Frontal cortex (tissue), 4 donors: ENCODE results near the gene CHMP5. TPM values are rescaled to one million over a fixed set of nuclear protein-coding genes. Genes with fewer than 3 reads are reported as not detected.

Source experiments
- DNase-seq, 2 donors: peaks; one replicate each; pipeline ENCODE4 v3.0.0; 2012; ENCODE audit warnings: low spot score in 2 of 2
- FAIRE-seq: peaks from 2 replicates; lab custom pipeline; 2012; peaks lifted over from hg19 to GRCh38; lab: Jason Lieb, UNC
- total RNA-seq: library from RNA; depleted of rRNA; stranded (reverse); fragments of >200 nt; gene quantifications from one replicate; pipeline ENCODE4 v1.2.3, GENCODE V29; 2014
- donor health status: control.
- donor health status: control.
- donor health status: control.

The CHMP5 gene
- total RNA-seq, 1 donor from 2014 or later: 119 TPM

DNA sequence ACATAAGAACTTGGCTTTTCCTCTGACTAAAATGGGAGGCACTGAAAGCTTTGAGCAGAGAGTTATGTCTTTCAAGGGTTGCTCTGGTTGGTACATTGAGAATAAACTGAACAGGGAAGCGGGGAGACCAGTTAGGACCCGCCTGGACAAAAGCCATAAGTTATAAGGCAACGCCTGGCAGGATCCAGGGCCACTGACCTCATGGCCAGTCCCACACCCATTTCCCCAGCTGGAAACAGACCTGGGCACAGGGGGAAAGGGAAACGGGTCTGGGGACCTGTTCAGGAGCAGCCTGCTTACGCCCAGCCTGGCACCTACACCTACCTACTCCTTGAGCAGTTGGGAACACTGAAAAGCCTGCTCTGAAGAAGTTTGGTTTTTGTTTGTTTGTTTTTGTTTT, 23.6 kb upstream of the CHMP5 start:
- DNase-seq: no peak
- no peak for FAIRE-seq

DNA sequence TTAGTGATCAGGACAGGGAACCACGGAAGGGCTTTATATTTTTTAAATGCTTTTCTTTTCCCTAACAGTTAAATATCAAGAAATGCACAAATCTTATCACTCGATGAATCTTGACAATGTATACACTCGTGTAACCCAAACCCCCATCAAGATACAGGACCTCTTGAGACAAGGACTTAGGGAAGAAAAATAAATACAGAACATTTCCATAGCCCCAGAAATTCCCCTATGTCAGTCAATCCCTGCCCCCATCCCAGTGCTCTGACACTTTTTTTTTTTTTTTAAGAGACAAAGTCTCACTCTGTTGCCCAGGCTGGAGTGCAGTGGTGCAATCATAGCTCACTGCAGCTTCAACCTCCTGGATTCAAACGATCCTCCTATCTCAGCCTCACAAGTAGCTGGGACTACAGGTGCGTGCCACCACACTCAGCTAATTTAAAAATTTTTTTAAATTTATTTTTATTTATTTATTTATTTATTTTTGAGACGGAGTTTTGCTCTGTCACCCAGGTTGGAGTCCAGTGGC, 22.2 kb upstream of the CHMP5 start:
- no peak for FAIRE-seq
- DNase-seq: no peak

DNA sequence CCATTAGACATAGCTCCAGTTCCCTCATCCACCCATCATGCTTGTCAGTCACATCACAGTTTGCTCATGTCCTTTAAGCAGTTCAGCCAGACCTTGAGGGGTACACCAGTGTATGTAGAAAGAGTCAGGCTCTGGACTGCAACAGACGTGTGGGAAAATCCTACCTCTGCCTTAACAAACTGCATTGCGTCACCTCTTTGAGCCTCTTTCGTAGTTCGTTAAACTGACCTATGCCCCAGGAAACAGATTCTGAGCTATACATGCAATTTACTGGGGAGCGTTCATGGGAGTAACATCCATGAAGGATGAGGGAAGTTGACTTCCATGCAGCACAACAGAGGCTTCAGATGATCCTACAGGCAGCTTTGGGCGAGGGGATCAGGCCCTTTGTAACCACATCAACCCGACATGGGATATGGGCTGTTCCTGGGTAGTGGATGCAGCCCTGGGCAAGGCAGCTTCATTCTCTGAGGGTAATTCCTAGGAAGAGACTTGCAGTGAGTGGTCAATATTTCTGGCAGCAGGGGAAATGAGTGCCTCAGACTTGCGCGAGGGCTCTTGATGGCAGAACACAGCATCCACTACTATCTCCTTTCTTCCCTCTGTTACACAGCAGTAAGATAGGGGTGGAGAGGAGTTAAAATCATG, 20.6 kb upstream of the CHMP5 start:
- FAIRE-seq (no peak), DNase-seq (no peak)

DNA sequence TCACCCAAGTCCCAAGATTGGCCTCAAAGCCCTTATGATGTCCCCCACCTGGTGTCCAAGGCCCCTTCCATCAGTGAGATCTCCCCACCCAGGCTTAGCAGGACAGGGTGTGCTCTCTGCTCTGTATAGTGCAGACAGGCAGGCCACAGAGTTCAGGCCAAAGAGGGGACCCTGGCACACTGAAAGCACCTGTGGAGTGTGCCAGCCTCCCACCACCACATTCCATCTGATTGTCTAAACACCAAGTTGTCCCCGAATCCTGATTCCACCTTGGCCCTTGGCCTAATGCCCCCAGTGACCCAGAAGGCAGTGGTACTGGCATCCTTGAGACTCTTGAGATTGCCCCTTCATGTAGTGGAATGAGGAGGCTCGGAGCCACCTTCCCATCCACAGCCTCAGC, 19.5 kb upstream of the CHMP5 start:
- DNase-seq: no peak
- FAIRE-seq: no peak

DNA sequence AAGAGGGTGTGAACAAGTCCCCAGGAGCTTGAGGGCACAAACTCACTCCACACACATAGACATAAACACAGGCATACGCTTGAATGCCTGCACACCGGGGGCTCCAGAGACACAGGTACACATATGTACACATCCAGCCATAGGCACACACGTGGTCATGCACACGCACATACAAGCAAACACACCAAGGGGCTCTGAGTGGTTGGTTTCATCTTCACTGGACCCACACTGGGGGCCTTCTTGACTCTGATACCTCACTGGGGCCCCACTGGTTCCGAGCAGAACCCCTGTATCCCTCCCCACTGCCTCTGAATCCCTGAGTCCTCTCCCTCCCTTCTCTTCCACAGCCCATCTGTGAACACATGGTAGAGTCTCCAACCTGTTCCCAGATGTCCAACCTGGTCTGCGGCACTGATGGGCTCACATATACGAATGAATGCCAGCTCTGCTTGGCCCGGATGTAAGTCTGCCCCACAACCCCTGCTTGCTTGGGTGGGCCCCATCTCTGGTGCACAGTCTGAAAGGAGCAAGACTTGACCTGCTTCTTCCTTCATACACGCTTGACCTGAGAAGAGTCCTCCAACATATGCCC, 18.5 kb upstream of the CHMP5 start:
- DNase-seq: no peak
- FAIRE-seq: no peak

DNA sequence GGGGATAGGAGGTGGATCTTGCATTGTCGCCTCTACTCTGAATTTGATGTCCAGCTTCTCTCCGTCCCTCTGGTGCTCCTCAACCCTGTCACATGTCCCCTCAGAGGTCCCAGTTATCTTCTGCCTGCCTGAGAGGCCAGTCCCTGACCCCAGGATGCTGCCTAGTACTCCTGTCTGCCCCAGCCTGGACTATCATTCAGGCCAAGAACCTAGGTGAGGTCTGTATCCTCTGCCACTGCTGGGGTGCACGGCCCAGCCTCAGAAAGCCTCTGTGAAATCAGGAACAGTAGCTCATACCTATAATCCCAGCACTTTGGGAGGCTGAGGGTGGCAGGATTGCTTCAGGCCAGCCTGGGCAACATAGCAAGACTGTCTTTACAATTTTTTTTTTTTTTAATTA, 16.2 kb upstream of the CHMP5 start:
- FAIRE-seq: no peak
- DNase-seq: no peak

DNA sequence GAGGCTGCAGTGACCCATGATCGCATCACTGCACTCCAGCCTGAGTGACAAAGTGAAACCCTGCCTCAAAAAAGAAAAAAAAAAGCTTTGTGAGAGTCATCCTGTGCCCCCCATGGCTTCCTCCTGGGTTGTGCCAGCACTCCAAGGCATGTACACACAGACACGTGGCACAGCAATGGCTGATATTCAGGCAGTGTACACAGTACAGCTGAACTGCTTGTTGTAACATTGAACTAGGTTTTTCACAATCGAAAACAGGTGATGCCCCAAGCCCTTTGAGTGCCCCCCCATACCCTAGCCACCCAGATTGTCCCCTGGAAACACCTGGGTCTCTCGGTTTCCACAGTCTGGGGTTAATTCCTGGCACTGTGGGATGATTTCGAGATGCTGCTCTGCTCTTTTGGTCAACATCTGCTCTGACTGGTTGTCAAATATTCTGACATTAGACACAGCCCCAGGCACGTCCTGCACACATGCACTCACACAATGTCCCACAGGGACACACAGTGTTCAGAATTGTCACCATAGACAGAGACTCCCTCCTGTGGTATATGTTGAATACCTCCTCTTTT, 15.7 kb upstream of the CHMP5 start:
- DNase-seq (no peak), FAIRE-seq (no peak)

DNA sequence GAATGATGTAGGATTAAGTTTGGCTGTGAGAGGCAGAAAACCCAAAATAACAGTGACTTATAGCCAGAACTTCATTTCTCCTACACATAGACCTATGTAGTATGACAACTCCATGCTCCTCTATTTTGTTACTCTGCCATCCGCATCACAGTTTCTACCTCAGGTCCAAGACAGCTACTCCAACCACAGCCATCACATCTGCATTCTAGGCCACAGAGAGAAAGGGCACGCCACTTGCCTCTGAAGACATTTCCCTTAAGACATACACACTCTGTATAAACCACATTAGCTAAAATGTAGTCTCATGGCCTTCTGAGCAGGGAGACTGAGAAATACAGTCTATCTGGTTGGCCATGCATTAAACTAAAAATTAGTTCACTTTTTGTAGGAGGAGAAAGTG, 14.9 kb upstream of the CHMP5 start:
- no peak for FAIRE-seq
- DNase-seq: no peak

DNA sequence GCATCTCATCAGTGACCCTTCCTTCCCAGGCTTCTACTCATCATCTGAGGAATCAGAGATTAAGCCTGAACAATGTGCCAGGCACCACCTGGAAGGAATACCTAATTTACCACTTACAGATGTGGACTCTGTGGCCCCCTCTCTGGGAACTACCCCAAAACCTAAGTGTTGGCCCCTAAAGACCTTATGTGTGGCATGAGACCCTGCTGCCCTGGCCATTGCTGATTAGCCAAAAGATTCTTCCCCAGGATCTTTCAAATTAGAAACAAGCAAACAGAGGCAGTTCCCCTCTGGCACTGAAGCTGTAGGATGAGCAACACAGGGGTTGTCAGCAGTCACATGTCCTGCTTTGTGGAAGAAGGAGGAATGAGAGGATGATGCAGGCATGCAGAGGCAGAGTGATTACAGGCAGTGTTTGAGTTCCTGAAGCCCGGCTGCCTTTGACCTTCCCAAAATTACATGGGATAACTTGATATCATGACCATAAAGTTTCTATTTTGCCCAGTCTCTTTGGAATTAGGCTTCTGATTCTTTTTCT, 14.3 kb upstream of the CHMP5 start:
- FAIRE-seq: no peak
- no peak for DNase-seq

DNA sequence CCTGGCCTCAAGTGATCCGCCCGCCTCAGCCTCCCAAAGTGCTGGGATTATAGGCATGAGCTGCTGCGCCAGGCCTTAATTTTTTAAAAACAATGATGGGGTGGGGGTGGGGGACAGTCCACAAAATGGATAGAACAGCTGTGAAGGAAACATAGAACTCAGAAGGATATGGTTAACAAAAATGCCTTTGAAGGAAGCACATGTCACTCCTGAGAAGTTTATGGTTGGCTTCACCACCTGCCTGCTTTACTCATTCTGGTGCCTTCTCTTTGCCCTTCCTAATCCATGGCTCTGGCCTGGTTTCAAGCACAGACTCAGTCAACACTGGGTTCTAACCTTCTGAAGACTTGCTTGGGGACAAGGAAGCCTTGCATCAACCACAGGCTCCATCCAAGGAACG, 10.6 kb upstream of the CHMP5 start:
- no peak for FAIRE-seq
- no peak for DNase-seq

DNA sequence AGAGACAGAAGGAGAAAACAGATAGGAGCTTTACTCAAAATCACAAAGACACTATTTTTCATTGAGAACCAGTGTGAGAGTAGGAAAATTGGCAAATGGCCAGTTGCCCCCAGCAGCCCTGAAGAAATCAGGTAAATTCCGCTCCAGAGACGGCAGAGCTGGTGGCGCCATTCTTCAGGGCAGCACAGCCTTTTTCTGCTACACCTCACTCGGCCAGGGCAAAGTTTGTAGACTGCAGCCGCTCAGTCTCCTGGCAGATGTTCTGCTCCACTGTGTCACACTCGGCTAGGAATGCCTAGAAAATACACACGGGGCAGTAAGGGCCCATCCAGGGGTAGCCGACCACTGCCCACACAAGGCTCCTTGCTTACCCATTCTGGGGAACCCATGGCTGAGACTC, 9.8 kb upstream of the CHMP5 start:
- DNase-seq (no peak), FAIRE-seq (no peak)

DNA sequence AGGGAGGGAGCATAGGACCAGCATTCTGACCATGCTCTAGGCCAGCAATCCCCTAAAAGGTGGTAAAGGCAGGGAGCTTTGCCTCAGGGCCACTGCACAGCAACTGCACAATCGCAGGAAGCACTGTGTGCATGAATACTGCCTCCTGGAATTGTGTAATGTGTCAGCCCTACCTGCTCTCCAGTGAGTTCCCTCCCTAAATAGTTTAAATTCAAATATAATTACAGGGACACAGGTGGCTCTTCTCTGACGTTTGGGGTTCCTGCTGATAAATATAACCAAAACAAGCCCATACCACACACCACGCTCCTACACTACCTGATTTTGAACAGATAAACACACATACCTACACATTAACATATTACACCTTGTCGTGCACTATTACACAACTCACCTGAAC, 9.4 kb upstream of the CHMP5 start:
- no peak for FAIRE-seq
- DNase-seq: no peak

DNA sequence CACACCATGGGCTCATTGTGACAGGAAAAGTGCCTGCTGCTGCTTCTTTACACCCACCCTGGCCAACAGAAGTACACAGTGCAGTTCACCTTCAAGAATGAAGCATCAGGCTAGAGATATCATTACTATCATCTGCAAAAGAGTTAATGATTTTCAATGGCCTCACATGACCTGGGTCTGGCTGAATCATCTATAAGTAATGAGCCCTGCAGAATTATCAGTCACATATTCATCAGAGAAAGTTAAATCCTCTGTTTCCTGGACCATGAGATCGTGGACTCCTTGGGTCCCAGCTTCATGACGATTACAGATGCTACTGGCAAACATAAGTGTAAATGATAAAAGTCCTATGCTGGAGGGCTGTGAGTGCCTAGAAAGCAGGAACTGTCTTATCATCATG, 8.6 kb upstream of the CHMP5 start:
- FAIRE-seq (no peak), DNase-seq (no peak)

DNA sequence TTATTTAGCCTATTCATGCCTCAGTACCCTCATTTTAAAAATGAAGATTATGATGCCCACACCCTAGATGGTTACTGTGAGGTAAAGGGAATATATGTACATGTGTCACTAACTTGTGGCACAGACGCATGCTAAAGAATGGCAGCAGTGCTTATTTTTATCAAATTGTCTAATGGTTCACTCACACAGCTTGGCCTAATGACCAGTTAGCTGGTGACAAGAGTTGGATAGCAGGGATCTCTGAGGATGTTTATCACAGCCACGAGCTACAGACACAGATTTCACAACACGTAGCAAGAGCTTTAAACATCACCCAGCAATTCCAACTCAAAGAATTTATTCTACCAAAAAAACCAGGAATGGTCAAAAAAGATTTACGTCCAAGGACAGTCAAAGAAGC, 7.6 kb upstream of the CHMP5 start:
- FAIRE-seq: no peak
- no peak for DNase-seq

DNA sequence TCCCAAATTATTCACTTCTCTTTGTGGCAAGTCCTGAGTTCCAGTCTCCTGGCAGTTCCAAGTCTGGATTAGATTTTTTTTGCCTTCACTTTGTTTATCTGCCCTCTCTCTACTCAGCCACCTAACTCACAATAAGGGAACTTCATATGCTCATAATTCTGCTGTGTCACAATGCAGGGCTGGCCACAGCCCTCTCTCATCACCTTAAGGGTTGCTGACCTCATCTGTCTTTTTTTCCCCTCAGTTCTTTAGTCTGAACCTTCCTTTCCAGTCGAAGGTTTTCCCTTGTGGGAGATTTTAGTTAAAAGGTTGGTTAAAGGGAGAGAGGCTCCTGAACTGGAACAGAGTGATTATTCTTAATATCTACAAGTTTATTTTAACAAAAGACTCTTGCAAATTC, 4.5 kb upstream of the CHMP5 start:
- FAIRE-seq (no peak), DNase-seq (no peak)

DNA sequence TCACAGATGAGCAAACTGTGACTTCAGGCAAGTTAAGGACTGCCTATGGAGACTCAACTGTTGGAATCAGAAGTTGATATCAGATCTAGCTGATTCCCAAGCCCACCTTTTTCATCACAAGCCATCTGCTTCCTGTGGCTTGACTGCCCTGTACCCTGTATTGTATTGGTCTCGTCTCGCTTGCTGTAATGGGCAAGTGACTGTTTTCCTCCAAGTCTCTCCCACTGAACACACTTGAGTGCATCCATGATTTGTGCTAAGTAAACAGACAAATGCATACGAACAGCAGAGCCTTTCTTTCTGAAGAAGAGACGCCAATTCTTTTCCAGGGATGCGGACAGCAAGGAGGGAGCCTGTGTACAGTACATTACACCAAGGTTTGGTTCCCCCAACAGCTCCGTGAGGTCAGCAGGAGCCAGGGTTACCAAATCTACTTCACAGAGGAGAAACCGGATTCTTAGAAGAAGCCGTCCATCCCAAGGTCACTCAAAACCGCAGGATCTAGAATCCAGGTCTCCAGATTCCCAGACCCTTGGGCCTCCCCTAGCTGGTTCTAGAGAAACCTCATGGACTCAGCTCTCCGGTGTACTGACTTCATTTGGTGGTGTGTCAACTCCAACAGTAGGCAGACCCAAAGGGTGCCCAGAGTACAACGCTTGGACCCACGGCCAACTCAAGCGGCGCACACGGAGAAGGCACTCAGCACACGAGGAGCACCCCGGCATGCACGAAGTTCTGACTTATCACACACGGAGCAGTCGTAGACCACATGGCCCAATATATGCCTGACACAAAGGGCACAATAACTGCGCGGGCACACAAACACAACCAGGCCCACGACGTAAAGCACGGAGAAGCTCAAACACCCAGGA, 1.5 kb upstream of the CHMP5 start:
- FAIRE-seq (no peak), DNase-seq (peak in 1 of 2 donors; percentile 16)

DNA sequence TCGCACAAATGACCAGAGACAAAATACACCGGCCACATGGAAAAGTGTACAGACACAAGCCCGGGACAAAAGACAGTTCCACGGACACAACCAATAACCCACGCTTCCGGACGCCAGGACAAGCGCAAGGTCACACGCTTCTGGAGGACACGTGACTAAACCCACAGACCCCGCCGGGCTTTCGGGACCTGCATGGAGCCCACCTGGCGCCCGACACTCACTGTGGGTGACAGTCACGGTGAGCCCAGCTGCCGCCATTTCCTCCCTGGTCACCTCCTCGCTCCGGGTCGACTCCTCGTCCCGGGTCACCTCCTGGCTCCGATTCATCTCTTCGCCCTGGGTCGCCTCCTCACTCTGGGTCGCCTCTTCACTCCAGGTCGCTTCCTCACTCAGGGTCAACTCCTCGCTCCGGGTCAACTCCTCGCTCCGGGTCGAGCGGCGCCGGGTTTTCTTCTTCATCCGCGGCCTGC, 811 bp upstream of the CHMP5 start:
- no peak for FAIRE-seq
- DNase-seq: peak; percentile 34 to 48

DNA sequence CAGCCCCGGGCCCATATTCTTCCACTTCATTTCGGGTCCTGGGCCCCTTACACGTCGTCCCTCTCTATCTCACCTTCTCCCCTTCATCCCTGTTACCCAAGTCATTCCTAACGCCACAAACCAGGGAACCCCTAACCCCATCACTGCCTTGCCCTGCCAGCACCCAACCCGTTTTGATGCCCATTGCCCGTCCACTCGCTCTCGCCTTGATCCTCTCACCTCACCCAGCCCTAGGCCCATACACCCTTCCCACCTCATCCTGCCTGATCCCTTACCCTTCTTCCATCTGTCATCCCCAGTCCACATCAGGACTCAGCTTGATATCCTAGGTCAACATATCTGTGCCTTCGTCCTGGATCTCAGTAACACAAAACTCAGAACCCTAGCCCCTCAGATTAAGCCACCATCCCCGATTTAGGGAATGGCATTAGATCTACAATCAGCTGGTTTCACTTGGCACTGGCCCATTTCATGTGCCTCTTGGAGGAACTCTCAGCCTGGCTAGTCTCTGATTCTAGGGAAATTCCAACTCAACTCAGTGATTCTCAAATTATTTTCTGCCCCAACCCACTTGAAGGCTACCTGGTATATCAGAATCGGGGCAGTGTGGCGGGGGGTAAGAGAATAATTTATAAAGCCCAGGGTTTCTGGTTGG, 489 bp downstream of the CHMP5 start:
- no peak for DNase-seq
- FAIRE-seq: no peak

DNA sequence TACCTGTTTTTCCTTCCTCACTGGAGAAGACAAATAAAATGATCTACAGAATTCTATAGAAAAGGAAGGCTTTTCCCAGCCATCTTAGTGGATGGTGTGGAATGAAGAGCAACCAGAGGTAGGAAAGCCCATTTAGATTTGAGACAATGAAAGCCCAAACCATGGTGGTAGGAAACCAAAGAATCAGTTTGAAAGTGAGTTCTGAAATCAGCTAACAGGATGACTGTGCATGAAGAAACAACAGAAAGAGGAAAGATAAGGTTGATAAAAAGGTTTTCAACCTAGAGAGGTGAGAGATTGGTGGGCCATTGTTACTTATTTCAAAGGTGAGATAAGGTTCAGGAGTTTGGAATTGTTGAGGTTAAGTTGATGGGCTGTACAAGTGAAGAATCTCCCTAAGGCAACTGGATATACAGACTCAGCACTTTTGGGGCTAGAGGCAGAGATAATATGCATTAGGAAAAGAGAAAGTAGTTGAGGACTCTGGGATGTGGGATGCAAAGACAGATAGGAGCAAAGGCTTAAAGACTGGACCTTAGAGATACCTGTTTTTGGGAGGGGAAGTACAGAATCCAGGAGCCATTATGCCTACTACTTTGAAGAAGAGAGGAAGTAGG, 2.4 kb downstream of the CHMP5 start:
- no peak for FAIRE-seq
- DNase-seq: no peak
